Lower leg skin (tissue), 4 donors: ENCODE data around the gene PTPN18. TPM values are rescaled to one million over a fixed set of nuclear protein-coding genes. Genes with fewer than 3 reads are reported as not detected.

Experiments
- DNase-seq, 2 donors: peaks; one replicate each; pipeline ENCODE4 v3.0.0-alpha.2; 2019; ENCODE audit warnings: low spot score in 2 of 2
- H3K4me3 ChIP-seq: fragments of 200-600 bp; sonication (generic); 2 replicates; pipeline ENCODE4 v1.5.1; 2017; ENCODE audit warnings: mild to moderate bottlenecking, low read depth; ENCODE audit not compliant: poor library complexity, severe bottlenecking
- CTCF ChIP-seq, 3 donors: fragments of 450-650 bp; IDR thresholded peaks; one replicate each; pipeline ENCODE4 v1.5.1; 2016; ENCODE audit warnings: antibody characterized with exemption in 3 of 3, mild to moderate bottlenecking in 3 of 3, moderate library complexity in 2 of 3
- POLR2A ChIP-seq, 2 donors: fragments of 450-650 bp; IDR thresholded peaks; one replicate each; pipeline ENCODE4 v1.6.1; 2016 to 2017; ENCODE audit warnings: antibody characterized with exemption in 2 of 2, mild to moderate bottlenecking in 1 of 2, moderate library complexity in 1 of 2
- WGBS, 2 donors: methylation state at CpG; one replicate each; pipeline ENCODE4 v1.1.5; 2018; 5-methylcytosine and 5-hydroxymethylcytosine counted together
- intact Hi-C: fragments of 100-400 bp; cut with DNase I; formaldehyde crosslinking; loops from one replicate; pipeline ENCODE4 v1.15.0; 2023; ENCODE audit warnings: low total_unique reads
- total RNA-seq, 4 donors: library from RNA; depleted of rRNA; stranded (reverse); fragments of >200 nt; gene quantifications; one replicate each; pipeline ENCODE4 v1.1.0, GENCODE V29; 2016

PTPN18 gene
- total RNA-seq, 4 donors from 2014 or later, result 18.7 to 31.1 (median 25.4) TPM

DNA sequence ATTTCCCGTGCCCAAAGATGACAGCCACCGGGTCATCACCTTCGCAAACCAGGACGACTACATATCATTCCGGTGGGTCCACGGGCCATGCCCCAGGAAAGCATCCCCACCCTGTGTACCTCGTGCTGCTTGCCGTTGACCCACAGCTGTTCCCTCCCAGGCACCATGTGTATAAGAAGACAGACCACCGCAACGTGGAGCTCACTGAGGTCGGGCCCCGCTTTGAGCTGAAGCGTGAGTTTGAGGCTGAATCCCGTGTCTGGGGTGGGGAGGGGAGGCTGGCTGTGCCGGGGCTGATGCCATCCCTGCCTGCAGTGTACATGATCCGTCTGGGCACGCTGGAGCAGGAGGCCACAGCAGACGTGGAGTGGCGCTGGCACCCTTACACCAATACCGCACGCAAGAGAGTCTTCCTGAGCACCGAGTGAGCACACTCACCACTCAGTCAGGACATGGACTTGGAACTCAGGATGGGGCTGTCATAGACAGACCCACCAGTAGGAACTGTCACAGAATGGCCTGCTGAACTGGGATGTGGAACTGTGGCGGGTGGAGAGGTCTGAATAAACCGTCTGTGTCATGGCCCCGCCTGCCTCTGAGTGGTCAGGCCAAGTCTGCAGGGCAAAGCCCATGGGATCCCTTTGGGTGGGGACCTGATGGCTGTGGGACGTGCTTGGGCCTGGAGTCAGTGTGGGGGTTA is 9.7 kb upstream of the PTPN18 start:
- no peak overlapping the region for H3K4me3 ChIP-seq
- WGBS, 2 donors, result 90 to 93% methylated on average over 26 of the region's 26 CpGs
- intact Hi-C loops, result loop anchor here (10.0 kb wide), 2 partner anchors 161 to 729 kb away; partner anchors contain the start of genes MZT2B and SMPD4
- no peak for DNase-seq
- TF ChIP-seq POLR2A (IDR thresholded peaks at IDR 0.05), result no peak
- TF ChIP-seq CTCF (IDR thresholded peaks at IDR 0.05), result no peak

- TF ChIP-seq CTCF (IDR thresholded peaks at IDR 0.05) (no peak), POLR2A (IDR thresholded peaks at IDR 0.05) (no peak)
- H3K4me3 ChIP-seq, result no peak overlapping the region
- 81 to 85% methylated on average over 4 of the region's 4 CpGs for WGBS, 2 donors
- intact Hi-C loops, result loop anchor here (10.0 kb wide), 2 partner anchors 162 to 728 kb away; partner anchors contain the start of genes MZT2B and SMPD4
- DNase-seq, result no peak
Measured at GRCh38 chr2:130346741-130347066, 9.2 kb upstream of the PTPN18 start.

- TF ChIP-seq POLR2A (IDR thresholded peaks at IDR 0.05), result no peak
- no peak for TF ChIP-seq CTCF (IDR thresholded peaks at IDR 0.05)
- no peak for DNase-seq
- intact Hi-C loops, result loop anchor here (10.0 kb wide), 2 partner anchors 163 to 727 kb away; partner anchors contain the start of genes MZT2B and SMPD4
- H3K4me3 ChIP-seq, result no peak overlapping the region
- 92 to 93% methylated on average over 7 of the region's 7 CpGs for WGBS, 2 donors
Measured at GRCh38 chr2:130347220-130347925, 8.5 kb upstream of the PTPN18 start.

GRCh38 chr2:130349174-130349573 is 6.7 kb upstream of the PTPN18 start:
- TF ChIP-seq POLR2A (IDR thresholded peaks at IDR 0.05) (no peak), CTCF (IDR thresholded peaks at IDR 0.05) (no peak)
- intact Hi-C loops, result loop anchor here (10.0 kb wide), 2 partner anchors 164 to 726 kb away; partner anchors contain the start of genes MZT2B and SMPD4
- WGBS, 2 donors, result 81 to 87% methylated on average over 3 of the region's 3 CpGs
- DNase-seq, result no peak
- H3K4me3 ChIP-seq, result no peak overlapping the region

DNA sequence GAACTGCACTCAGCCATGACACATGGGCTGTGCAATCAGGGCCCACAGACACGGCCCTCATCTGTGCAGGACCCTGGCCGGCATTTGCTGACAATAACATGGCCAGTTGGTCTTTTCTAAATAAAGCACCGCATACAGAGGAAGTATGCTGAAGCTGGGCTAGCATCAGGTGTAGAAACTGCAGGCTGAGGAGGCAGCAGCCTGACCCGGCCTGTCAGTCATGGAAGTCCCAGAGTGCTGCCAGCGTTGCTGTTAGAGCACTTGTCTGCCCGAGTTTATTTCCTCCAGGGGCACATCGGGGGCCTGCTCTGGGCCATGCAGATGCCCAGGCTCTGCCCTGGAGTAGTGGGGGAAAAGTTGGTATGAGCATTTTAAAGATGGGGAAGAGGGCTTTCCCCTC is 4.1 kb upstream of the PTPN18 start:
- intact Hi-C loops, result no loop called here
- no peak overlapping the region for H3K4me3 ChIP-seq
- WGBS, 2 donors, result 59 to 64% methylated on average over 7 of the region's 7 CpGs
- no peak for DNase-seq
- TF ChIP-seq CTCF (IDR thresholded peaks at IDR 0.05), result no peak
- no peak for TF ChIP-seq POLR2A (IDR thresholded peaks at IDR 0.05)
